Muscle of leg (tissue), 11 donors: Measurements from ENCODE around the gene CSRP1. TPM values are rescaled to one million over a fixed set of nuclear protein-coding genes. Genes with fewer than 3 reads are reported as not detected.
A peak's percentile ranks its signal among the peaks of the same experiment; 100 is the strongest.

Experiments used
- DNase-seq: peaks from one replicate; pipeline ENCODE4 v3.0.0; 2013
- H3K27ac ChIP-seq: one replicate; pipeline ENCODE4 v1.5.1; 2013; ENCODE audit warnings: mild to moderate bottlenecking, low read length, control low read depth
- H3K27me3 ChIP-seq: one replicate; pipeline ENCODE4 v1.6.1; 2013; ENCODE audit warnings: low read length; ENCODE audit not compliant: control insufficient read depth, insufficient read depth
- H3K36me3 ChIP-seq: one replicate; pipeline ENCODE4 v1.6.1; 2013; ENCODE audit warnings: low read length; ENCODE audit not compliant: control insufficient read depth, insufficient read depth
- H3K4me1 ChIP-seq: one replicate; pipeline ENCODE4 v1.6.1; 2013; ENCODE audit warnings: low read length; ENCODE audit not compliant: control insufficient read depth, insufficient read depth
- H3K4me3 ChIP-seq: one replicate; pipeline ENCODE4 v1.5.1; 2013; ENCODE audit warnings: low read length, control low read depth
- H3K9me3 ChIP-seq: replicated peaks from 2 replicates; pipeline ENCODE4 v1.6.1; 2013; ENCODE audit warnings: low read depth, low read length; ENCODE audit not compliant: control insufficient read depth
- WGBS: methylation state at CpG from one replicate; pipeline ENCODE4 v1.1.5; 2013; ENCODE audit warnings: missing lambda C conversion rate; ENCODE audit not compliant: insufficient coverage; 5-methylcytosine and 5-hydroxymethylcytosine counted together
- polyA plus RNA-seq, 8 donors: library from polyadenylated mRNA; unstranded; fragments of 120-200 nt; gene quantifications; one replicate each; pipeline versions ENCODE4 v1.2.1 to v1.2.3, GENCODE V29; 2013; ENCODE audit warnings: inconsistent platforms in 1 of 8, low replicate concordance in 1 of 8; ENCODE audit not compliant: insufficient read length in 8 of 8, insufficient read depth in 1 of 8
- total RNA-seq: library from RNA; stranded (reverse); fragments of 120-200 nt; gene quantifications from one replicate; pipeline ENCODE4 v1.2.4, GENCODE V29; 2013

Gene CSRP1
- total and polyA plus RNA-seq, 9 donors, result 36.2 to 77.0 (median 47.0) TPM

- Histone ChIP-seq H3K4me1 (peaks cover 19% of the 10 kb centered on the region), H3K27me3 (no peaks in the 10 kb centered on the region), H3K27ac (no peak overlapping the region), H3K9me3 (no peaks in the 10 kb centered on the region), H3K36me3 (no peaks in the 10 kb centered on the region), H3K4me3 (no peak overlapping the region)
- WGBS, result 81% methylated on average over 3 of the region's 6 CpGs
- no peak for DNase-seq
Measured at GRCh38 chr1:201513498-201514243, 6.7 kb upstream of the CSRP1 start.

GRCh38 chr1:201511941-201512539, 5.1 kb upstream of the CSRP1 start:
- WGBS, result 17% methylated on average over 5 of the region's 6 CpGs
- no peak overlapping the region for H3K4me3 ChIP-seq
- DNase-seq, result peak; percentile 89

GRCh38 chr1:201511396-201511940, 4.5 kb upstream of the CSRP1 start:
- DNase-seq, result peak; percentile 57
- Histone ChIP-seq H3K4me3 (no peak overlapping the region), H3K4me1 (peaks cover 28% of the 10 kb centered on the region), H3K27me3 (no peaks in the 10 kb centered on the region), H3K36me3 (no peaks in the 10 kb centered on the region), H3K9me3 (no peaks in the 10 kb centered on the region), H3K27ac (peak overlapping the region; percentile 82)
- 60% methylated on average over 2 of the region's 6 CpGs for WGBS

More at GRCh38 chr1:201511941-201512539, 5.1 kb upstream of the CSRP1 start:
- no peaks in the 10 kb centered on the region for H3K36me3 ChIP-seq
- peak overlapping the region; percentile 82 for H3K27ac ChIP-seq
- no peaks in the 10 kb centered on the region for H3K27me3 ChIP-seq
- no peaks in the 10 kb centered on the region for H3K9me3 ChIP-seq
- H3K4me1 ChIP-seq, result peaks cover 25% of the 10 kb centered on the region

DNA sequence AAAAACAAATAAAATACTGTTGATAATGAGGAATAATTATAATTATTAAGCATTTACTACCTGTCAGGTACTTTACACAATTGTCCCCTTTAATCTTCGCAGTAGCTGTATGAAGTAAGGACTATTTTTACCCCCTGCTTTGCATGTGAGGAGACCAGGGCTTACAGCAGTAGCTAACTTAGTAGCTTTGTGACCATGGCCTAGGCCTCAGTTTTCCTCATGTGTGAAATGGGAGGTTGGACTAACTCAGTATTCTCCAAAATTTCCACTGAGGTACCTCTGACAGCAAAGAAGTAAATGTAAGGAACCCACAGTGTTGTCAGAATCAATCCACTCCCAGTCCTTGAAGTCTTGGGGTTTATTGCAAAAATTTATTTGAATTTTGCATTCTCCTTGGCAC, 3.8 kb upstream of the CSRP1 start:
- no CpG with 5 or more reads among the region's 1 CpG for WGBS
- H3K27me3 ChIP-seq, result no peaks in the 10 kb centered on the region
- DNase-seq, result no peak
- H3K4me1 ChIP-seq, result peaks cover 34% of the 10 kb centered on the region
- no peaks in the 10 kb centered on the region for H3K9me3 ChIP-seq
- H3K27ac ChIP-seq, result no peak overlapping the region
- H3K36me3 ChIP-seq, result no peaks in the 10 kb centered on the region
- H3K4me3 ChIP-seq, result no peak overlapping the region

DNA sequence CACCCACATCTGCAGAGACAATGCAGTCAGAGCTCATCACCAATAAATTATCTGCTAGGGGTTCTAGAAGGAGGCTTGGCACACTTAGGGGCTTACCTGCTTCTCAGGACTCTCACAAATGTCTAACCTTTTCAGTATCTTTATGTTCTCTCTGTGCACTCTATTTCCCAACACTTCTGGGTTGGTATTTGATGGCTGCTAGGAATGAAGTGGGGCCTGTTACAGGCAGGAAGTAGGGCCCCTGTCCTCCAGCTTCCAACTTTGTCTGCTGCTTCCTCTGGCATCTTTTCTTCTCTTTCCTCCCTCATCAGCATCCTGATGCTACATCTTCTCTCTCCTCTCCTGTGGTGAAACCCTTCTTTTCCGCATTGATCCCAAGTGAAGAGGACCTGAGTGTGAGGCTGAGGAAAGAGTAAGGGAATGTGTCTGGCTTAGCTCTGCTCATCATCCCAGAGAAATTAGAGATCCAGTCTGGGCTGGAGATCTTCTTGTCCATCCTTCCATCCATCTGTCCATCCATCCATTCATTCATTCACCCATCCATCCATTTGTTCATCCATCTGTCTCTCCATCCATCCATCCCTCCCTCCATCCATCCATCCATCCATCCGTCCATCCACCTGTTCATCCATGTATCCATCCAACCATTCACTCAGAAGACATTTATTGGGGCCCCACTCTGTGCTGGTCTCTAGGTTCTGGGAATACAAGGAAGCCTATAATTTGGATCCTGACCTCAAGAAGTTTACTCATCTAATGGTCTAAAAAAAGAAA, 2.9 kb upstream of the CSRP1 start:
- H3K4me3 ChIP-seq, result no peak overlapping the region
- no peaks in the 10 kb centered on the region for H3K27me3 ChIP-seq
- DNase-seq, result no peak
- H3K9me3 ChIP-seq, result no peaks in the 10 kb centered on the region
- 100% methylated on average over 1 of the region's 2 CpGs for WGBS
- H3K27ac ChIP-seq, result no peak overlapping the region
- H3K4me1 ChIP-seq, result peaks cover 44% of the 10 kb centered on the region
- H3K36me3 ChIP-seq, result no peaks in the 10 kb centered on the region

- H3K36me3 ChIP-seq, result no peaks in the 10 kb centered on the region
- peaks cover 50% of the 10 kb centered on the region for H3K4me1 ChIP-seq
- H3K27ac ChIP-seq, result no peak overlapping the region
- no CpG with 5 or more reads among the region's 2 CpGs for WGBS
- no peak overlapping the region for H3K4me3 ChIP-seq
- H3K27me3 ChIP-seq, result no peaks in the 10 kb centered on the region
- H3K9me3 ChIP-seq, result no peaks in the 10 kb centered on the region
- no peak for DNase-seq
Measured at GRCh38 chr1:201508809-201509208, 1.9 kb upstream of the CSRP1 start.

GRCh38 chr1:201507360-201507675, 395 bp upstream of the CSRP1 start:
- WGBS, result 39% methylated on average over 9 of the region's 11 CpGs
- H3K27me3 ChIP-seq, result no peaks in the 10 kb centered on the region
- H3K36me3 ChIP-seq, result no peaks in the 10 kb centered on the region
- H3K4me1 ChIP-seq, result peaks cover 53% of the 10 kb centered on the region
- DNase-seq, result no peak
- peak overlapping the region; percentile 58 for H3K4me3 ChIP-seq
- peak overlapping the region; percentile 75 for H3K27ac ChIP-seq
- no peaks in the 10 kb centered on the region for H3K9me3 ChIP-seq

- no peaks in the 10 kb centered on the region for H3K27me3 ChIP-seq
- H3K9me3 ChIP-seq, result no peaks in the 10 kb centered on the region
- H3K4me1 ChIP-seq, result peaks cover 51% of the 10 kb centered on the region
- peak overlapping the region; percentile 87 for H3K27ac ChIP-seq
- no peak for DNase-seq
- no peaks in the 10 kb centered on the region for H3K36me3 ChIP-seq
- H3K4me3 ChIP-seq, result peak overlapping the region; percentile 58
- 40% methylated on average over 1 of the region's 3 CpGs for WGBS
Measured at GRCh38 chr1:201506092-201506491, 831 bp downstream of the CSRP1 start.

DNA sequence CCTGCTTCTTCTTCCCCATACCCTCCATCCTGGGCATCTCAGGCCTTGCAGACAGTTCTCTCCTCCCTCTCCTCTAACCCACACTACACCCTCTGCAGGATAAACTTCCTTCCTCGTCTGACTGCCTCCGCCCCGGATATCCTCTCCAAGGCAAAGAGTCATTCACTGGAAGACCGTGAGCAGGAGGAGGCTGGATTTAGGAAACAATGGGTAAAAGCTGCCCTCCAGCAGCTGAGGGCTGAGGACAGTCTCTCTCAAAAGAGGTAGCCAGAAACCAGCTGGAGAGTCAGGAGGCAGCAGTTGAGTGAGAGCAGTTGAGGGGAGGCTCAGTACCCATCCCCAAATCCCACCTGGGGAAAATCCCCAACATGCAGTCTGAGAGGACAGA, 1.4 kb downstream of the CSRP1 start:
- Histone ChIP-seq H3K9me3 (no peaks in the 10 kb centered on the region), H3K27me3 (no peaks in the 10 kb centered on the region), H3K4me3 (no peak overlapping the region), H3K4me1 (peaks cover 55% of the 10 kb centered on the region), H3K36me3 (no peaks in the 10 kb centered on the region), H3K27ac (peak overlapping the region; percentile 87)
- DNase-seq, result peak; percentile 54
- WGBS, result 50% methylated on average over 1 of the region's 4 CpGs
